ENCODE measurements around the gene CLIC5. TPM values are rescaled to one million over a fixed set of nuclear protein-coding genes. Genes with fewer than 3 reads are reported as not detected.

CLIC5 gene
- total RNA-seq, 2 donors from 2014 or later: 1.6 to 3.3 TPM

DNA sequence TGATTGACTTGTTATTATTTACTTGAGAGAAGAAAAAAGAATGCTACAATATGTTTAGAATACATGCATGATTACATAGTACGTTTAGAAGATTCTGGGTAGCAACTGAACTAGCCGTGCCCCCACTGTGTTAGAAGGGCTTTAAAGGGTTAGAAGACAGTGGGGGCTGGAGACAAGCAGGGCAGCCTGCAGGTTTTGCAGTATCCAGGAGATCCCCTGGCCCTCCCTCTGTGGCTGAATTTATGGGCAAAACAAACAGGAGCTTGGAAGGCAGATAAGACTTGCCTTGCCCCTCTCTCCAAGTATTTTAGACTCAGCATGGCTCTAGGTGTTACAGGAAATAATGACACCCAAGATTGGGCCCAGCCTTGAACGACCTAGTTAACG is 179.2 kb downstream of the CLIC5 start:
- DNase-seq (no peak), ATAC-seq (no peak)
- intact Hi-C loops (cut with DNase I): no loop called here
- H3K9me3 ChIP-seq: no peaks in the 10 kb centered on the region
- H3K27me3 ChIP-seq: no peaks in the 10 kb centered on the region
- 76 to 85% methylated on average over 4 of the region's 4 CpGs for WGBS, 2 donors
- TF ChIP-seq POLR2A (IDR thresholded peaks at IDR 0.05): no peak
- TF ChIP-seq, protein P1, sequence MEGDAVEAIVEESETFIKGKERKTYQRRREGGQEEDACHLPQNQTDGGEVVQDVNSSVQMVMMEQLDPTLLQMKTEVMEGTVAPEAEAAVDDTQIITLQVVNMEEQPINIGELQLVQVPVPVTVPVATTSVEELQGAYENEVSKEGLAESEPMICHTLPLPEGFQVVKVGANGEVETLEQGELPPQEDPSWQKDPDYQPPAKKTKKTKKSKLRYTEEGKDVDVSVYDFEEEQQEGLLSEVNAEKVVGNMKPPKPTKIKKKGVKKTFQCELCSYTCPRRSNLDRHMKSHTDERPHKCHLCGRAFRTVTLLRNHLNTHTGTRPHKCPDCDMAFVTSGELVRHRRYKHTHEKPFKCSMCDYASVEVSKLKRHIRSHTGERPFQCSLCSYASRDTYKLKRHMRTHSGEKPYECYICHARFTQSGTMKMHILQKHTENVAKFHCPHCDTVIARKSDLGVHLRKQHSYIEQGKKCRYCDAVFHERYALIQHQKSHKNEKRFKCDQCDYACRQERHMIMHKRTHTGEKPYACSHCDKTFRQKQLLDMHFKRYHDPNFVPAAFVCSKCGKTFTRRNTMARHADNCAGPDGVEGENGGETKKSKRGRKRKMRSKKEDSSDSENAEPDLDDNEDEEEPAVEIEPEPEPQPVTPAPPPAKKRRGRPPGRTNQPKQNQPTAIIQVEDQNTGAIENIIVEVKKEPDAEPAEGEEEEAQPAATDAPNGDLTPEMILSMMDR (IDR thresholded peaks at IDR 0.05): no peak
- no peaks in the 10 kb centered on the region for H3K36me3 ChIP-seq (replicated peaks in 1 of 2; ENCODE audit: insufficient read depth in 1 of 2, low read depth in 2 of 2)
- H3K27ac ChIP-seq: no peak overlapping the region
- no peaks in the 10 kb centered on the region for H3K4me1 ChIP-seq
- no peak overlapping the region for H3K4me3 ChIP-seq

DNA sequence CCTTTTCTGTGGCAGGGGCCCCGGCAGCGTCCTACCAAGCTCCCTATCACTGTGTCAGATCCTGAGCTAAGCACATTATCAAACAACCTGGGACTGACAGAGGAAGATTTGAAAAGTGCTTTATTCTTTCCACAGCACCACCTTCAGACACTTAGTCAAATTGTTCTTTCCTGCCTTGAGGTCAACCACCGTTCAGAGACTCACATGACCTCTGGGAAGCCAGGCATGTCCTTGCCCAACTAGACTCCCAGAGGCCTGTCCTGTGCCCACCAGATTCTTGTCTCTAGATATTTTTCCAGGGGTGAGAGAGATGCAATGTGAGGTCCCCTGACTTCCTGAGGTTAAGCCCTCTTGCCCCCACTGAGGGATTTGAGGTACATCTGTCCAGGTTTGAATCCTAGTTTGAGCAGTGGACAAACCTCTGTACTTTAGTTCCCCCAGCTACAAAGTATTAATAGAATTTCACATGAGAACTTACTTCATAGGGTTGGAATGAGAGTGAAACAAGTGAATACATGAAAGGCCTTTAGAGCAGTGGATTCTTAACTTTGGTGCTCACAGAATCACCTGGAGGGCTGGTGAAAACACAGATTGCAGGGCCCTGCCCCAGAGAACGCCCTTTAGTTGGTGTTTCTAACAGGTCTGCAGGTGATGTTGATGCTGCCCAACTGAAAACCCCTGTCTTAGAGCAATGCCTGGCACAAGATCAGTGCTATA is 179.8 kb downstream of the CLIC5 start:
- Histone ChIP-seq H3K4me1 (no peaks in the 10 kb centered on the region), H3K36me3 (replicated peaks in 1 of 2; ENCODE audit: insufficient read depth in 1 of 2, low read depth in 2 of 2) (no peaks in the 10 kb centered on the region), H3K9me3 (no peaks in the 10 kb centered on the region), H3K27ac (no peak overlapping the region), H3K27me3 (no peaks in the 10 kb centered on the region), H3K4me3 (no peak overlapping the region)
- no peak for ATAC-seq
- DNase-seq: no peak
- TF ChIP-seq POLR2A (IDR thresholded peaks at IDR 0.05): no peak
- TF ChIP-seq, protein P1 (IDR thresholded peaks at IDR 0.05): no peak
- intact Hi-C loops (cut with DNase I): no loop called here
- WGBS, 2 donors: 83 to 87% methylated on average over 4 of the region's 4 CpGs

DNA sequence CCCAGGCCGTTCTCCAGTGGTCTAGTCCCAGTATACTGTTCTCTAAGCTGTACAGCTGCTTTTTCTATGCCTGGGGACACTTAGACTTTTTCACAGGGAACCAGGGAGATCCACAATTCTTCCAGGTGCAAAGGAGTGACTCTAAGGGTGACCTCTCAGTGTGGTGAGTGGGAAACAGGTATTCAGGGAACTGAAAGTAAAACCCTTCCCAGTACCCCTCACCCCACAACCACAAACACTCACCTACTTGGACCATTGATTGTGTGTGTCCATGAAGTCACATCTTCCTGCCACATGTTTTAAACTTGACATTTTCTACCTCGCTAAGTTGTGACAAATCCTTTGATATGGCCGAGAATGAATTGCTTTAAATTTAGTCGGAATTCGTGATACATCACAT is 183.6 kb downstream of the CLIC5 start:
- no peaks in the 10 kb centered on the region for H3K4me1 ChIP-seq
- no peaks in the 10 kb centered on the region for H3K27me3 ChIP-seq
- WGBS, 2 donors: 73 to 79% methylated on average over 5 of the region's 5 CpGs
- no peaks in the 10 kb centered on the region for H3K9me3 ChIP-seq
- intact Hi-C loops (cut with DNase I): no loop called here
- H3K27ac ChIP-seq: no peak overlapping the region
- TF ChIP-seq POLR2A (IDR thresholded peaks at IDR 0.05): no peak
- TF ChIP-seq, protein P1 (IDR thresholded peaks at IDR 0.05): no peak
- H3K36me3 ChIP-seq (replicated peaks in 1 of 2; ENCODE audit: insufficient read depth in 1 of 2, low read depth in 2 of 2): no peaks in the 10 kb centered on the region
- no peak for ATAC-seq
- DNase-seq: no peak
- H3K4me3 ChIP-seq: no peak overlapping the region

Small RNA genes within 50 kb of the gene (small RNA-seq; reads per million reads assigned to genes)
- not detected for gene RNU6-754P

Other genes starting within 250 kb of the CLIC5 start
- 1 to 10 TPM; 5.9 to 9.9 TPM for gene ENPP4, start 114.1 kb upstream of the CLIC5 start, total RNA-seq
- gene ENPP5, start 155.1 kb upstream of the CLIC5 start, total RNA-seq: 1 to 10 TPM; 5.6 to 8.8 TPM